Fibroblast of skin of back (primary cell): ENCODE measurements around the gene SUPT6H. TPM values are rescaled to one million over a fixed set of nuclear protein-coding genes. Genes with fewer than 3 reads are reported as not detected.

Experiments used
- DNase-seq: peaks from one replicate; pipeline ENCODE4 v3.0.0-alpha.2; 2013
- polyA plus RNA-seq, 2 experiments: library from polyadenylated mRNA; unstranded; fragments of 120-200 nt; gene quantifications; one replicate each; pipeline ENCODE4 v1.2.1, GENCODE V29; 2013; ENCODE audit not compliant: insufficient read length in 2 of 2

SUPT6H gene
- polyA plus RNA-seq (2013, experiment 1 of 2; ENCODE audit: insufficient read length): 62.3 TPM
- polyA plus RNA-seq (2013, experiment 2 of 2; ENCODE audit: insufficient read length): 44.2 TPM

DNA sequence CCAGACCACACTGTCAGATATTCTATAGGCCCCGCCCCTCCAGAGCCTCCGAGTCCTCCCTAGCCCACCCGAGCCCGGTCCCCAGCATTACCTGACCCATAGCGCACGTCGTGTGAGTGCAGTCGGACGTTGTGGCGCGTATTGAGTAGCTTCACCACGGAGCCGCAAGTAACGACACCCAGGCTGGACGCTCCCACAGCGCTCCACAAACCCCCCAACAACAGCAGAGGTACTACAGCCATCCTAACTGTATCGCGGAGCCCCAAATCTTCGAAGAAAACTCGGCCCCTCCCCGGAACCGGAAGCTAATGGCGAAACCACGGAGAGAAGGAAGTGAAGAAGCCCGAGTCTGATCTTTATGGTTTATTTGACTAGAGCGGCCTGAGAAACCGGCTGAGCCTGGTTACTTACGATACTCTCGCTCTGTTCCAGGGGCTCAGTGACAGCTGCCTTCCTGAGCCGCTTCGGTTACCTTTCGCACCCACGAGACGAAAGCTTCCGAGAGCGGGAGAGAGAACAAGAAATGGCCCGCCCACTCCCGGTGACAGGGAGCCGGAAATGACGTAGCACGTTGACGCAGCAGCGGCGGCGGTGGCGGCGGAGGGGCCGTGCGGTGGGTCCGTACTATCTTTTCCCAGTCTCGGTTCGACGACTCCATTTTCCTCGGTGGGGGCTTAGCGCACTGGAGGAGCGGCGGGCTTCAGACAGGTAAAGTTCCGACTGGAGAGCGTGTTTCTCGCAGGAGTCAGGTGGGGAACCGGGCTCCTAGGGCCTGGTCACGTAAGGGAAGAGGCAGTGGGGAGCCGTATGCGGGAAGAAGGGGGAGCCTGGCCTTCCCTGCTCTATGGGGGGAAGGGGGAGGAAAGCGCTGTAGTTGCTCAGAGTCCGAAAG, at the start of gene SUPT6H, which contains the start of gene SDF2:
SUPT6H (plus strand) TSS at position 571 of the 892 bp plus-strand sequence. CDS start 11,197 bp downstream, outside the sequence.
SDF2 (minus strand) TSS at position 272 of the 892 bp plus-strand sequence; CDS start at position 242, 30 bp downstream.
- DNase-seq: peak; percentile 85

DNA sequence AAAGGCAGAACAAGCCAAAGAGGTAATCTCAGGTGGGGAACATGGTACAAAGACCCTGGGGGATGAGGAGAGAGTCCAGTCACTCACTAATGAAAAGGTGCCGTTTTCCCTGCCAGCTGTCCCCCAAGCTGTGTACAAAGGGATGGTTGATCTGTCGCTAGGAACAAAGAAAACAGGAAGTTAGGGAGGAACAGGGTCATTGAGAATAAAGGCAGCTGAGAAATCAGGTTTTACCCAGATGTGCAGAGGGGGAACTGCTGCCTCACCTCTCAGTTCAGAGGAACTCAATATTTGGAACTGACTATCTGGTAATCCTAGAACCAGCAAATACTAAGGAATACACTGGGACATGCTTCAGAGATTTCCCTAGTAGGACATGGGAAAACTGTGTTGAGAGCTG, 49.5 kb upstream of the SUPT6H start:
- DNase-seq: no peak

DNA sequence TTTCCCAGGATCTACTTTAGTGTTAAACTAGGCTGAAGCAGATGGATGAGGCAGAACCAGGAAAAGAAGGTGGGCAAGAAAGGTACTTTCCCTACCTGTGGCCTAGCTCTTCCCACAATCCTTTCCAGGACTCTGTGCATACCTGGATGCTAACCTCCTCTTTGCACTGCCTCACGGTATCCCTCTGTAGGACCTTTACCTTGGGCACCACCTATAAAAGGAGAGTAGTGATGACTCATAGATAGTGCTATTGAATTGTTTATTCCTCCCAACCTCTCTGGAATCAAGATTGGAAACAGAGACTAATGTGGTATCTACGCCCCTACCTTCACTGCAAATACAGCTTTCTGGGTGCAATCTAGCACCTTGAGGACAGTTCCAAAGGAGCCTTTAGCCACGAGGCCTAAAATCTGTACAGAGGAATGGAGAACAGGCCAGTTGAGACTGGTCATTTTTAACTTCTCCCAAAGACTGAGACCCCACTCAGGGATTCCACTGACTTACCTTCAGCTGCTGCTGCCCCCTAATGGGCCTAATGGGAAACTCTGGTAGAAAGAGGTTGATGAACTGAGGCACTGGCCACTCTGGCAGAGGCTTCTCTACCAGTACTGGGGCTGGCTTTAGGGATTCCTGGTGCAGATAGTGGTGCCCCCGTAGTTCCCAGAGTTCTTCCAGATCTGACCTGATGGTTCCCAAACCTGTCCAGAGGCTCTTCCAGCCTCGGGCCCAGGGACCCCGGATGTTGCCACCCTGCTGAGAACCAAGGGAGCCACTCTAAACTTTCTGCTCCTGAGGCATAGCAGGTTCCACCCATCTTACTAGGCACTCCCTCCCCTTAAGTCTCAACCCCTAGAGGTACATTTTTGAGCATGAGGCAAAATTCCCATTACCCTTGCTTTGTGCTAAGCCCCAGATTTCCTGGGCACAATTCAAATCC, 48.8 kb upstream of the SUPT6H start:
- DNase-seq: peak; percentile 41

DNA sequence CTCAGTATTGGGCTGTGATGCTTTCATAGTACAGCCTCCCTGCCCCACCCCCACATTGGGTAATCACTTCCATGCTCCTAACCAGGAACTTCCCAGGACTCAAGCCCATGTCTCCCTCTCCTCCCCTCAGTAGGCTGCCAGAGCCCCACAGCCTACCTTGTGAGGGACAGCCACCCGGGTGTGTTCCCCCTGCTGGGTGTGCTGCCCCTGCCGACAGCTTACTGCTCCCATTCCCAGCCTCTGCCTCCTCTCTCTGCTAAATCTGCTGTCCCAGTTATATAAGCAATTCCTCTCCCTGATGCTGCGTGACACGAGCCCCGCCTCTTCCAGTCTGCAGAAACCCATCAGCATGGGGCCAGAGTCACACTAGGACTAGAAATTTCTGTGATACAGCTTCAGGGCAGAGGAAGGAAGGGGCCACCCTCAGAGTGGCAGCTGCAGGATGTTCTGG, 48.0 kb upstream of the SUPT6H start, which contains the start of gene RSKR:
RSKR (minus strand) TSS at position 255 of the 451 bp plus-strand sequence; CDS start at position 231, 24 bp downstream.
- no peak for DNase-seq

DNA sequence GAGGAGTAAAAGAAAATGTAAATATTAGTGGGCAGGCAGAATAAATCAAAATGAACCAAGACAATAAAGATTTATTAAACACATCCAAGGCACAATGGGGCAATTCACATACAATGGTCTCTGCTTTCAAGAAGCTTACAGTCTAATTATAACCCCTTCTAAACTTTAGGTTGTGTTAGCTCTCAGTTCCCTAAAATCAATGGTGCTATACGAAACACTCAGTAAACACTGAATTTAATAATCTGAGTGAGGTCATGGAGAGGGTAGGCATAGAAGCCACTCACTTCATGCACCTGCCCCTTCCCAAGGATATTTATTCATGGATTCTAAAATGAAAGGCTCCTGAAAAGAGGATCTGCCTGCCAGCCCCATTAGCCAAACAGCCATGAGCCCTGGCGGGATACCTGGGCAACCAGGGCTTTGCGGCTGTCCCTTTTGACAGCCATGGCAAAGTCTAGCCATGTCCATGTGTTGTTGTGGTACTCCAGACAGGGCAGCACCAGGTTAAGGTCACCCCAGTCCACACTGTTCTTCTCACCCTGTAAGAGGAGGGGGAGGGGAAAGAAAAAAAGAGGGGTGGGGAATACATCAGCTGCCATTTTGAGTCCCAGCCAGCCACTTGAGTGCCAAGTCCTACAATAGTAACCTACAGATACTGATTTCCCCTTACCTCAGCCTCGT, 46.6 kb upstream of the SUPT6H start:
- no peak for DNase-seq

DNA sequence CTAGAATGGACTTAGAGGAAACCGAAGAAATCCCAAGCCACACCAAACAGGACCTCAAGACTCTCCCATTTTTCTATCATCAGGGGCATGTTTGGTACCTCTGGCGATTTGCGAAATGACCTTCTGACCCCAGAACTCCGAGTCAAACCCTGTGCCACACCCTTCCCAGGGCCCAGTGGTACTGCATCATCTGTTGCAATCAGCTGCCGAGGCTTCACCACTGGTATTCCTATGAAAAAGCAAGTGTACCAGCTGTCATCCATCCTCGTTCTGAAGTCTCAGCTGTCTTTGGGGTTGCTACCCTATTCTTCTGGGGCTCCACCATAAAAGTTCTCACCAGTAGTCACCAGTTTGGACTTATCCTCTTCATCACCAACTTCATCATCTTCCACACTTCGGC, 45.7 kb upstream of the SUPT6H start:
- DNase-seq: no peak

DNA sequence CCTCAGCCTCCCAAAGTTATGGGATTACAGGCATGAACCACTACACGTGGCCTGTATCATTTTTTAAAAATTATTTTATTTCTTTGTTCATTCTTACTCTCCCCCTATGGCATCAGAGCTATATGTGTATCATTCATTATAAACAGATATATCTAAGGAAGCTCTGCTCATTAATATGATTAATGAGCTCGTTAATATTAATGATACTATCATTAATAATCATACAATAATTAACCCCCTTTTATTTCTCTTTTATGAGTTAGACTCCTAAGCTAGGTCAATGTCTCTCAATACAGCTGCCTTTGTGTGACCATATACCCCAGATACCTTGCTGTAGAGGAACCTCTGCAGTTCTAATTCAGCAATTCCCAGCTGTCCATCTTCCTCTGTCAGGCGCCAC, 43.5 kb upstream of the SUPT6H start:
- no peak for DNase-seq

DNA sequence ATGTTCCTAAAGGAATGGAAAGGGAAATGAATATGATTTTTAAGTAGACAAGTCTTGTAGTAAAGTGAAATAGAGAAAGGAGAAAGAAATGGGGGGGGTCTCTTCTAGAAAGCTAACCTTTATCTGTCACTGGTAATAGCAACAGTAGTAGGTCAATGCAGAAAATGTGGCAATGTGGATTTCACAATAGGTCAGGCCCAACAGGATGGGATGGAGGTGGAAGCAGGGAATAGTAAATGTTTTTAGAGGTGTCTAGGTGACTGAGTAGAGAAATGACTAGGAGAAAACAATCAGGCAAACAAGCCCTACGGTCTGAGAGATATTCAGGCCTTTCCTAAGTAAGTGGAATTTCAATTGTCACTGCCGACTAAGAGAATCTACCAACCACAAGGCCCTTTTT, 42.0 kb upstream of the SUPT6H start:
- DNase-seq: no peak

DNA sequence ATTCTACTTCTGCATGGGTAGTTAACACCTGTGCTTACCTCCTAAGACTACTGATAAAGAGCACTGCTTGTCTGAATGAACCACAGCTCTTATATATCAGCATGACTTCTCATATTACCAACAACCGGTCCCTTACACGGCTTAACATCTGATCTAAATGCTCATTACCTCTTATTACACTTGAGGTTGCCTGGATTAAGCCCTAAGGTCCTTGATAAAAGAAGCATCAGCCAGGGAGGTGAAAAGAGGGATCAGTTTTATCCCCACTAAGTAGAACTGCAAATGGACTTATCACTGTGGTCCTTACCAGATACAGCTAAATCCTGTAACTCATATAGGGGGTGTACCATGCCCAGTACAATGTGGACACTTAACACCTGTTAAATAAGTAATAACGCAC, 39.8 kb upstream of the SUPT6H start:
- DNase-seq: no peak

DNA sequence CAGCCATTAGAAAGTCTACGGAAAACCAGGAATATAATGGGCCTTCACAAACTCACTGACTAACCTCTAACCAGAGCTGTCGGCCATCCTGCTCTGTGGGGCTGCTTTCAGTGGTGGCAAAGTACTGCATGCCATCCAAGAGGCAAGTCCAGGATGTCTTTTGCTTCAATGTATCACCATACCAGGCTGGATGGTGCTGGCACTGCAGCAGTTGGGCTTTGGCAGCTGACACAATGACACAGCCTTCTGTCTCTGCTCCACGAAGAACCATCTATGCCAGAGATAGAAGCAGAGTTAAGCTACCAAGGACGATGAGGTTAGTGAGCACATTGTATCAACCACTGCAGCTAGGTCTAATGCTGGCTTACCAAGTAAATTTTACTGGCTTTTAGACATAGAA, 38.3 kb upstream of the SUPT6H start:
- no peak for DNase-seq

DNA sequence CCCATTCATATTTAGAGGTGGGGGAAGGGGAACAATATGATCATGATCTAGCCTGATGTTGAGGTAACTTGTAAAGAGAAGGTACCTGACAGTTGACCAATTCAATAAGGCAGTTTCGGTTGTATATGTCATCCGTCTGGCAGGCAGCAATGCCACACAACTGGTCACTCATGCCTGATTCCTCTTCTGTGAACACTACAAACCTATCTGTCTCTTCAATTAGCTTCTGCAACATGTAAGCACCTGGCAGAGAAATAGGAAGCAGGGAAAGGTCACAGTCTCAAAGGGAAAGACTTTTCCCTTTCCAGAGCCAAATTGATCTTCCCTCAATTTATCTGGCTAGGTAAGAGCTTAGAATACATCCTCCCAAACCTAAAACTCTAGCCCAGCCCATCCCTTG, 37.9 kb upstream of the SUPT6H start:
- no peak for DNase-seq

DNA sequence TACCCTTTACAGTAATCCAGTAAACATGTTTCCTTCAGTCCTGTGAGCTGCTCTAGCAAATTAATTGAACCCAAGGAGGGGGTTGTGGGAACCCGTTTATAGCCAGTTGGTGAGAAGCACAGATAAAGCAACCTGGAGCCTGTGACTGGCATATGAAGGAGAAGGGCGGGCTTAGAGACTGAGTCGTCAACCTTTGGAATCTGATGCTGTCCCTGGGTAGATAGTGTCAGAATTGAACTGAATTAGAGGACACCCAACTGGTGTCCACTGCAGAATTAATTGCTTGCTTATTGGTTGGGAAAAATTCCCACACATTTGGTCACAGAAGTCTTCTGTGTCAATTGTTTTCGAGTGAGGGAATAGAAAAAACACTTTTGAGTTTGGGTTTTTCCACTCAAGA, 35.2 kb upstream of the SUPT6H start:
- no peak for DNase-seq

DNA sequence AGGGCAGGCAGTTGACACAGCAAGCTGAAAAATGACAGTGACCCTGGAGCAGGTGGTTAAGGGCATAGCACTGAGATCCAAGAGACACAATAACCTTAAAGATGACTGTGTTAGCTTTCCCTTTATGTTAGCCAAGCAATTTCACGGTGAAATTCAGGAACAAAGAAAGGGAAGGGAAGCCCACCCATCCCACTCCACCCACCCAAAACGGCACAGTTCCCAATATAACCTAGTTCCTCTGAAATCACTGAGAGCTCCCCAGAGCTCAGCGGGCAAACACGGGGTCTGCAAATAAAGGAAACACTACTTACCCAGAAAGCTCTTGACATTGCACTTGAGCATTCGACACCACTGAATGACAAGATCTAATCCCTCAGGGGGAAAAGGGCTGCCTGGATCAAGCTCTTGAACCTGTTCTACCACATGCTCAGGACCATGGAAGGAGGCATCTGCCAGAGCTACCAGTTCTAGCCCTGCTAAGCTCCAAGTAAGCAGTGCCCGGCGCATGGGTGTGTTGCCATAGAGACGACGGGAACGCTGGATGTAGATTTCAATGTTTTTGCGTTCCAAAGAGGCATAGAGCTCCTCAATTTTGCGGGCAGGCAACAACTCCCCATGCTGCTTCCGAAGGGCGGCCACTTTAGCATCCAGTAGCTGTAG, 27.7 kb upstream of the SUPT6H start:
- no peak for DNase-seq

DNA sequence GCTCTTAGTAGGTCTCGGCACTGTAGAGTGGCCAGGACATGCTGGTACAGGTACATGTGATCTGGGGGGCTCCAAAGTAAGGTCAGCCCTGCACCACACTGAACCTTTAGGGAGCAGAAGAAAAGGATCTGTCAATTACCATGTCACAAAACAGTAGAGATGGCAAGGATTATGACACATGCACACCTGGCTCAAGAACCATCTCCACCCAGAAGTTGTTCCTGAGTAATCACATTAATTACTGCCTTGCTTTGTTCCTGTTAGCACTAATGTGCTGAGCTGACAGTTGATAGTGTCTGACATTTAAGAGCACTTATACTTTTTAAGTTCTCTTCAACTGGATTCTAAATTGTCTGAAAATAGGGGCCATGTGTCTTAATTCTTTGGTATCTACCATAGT, 26.5 kb upstream of the SUPT6H start:
- DNase-seq: no peak

DNA sequence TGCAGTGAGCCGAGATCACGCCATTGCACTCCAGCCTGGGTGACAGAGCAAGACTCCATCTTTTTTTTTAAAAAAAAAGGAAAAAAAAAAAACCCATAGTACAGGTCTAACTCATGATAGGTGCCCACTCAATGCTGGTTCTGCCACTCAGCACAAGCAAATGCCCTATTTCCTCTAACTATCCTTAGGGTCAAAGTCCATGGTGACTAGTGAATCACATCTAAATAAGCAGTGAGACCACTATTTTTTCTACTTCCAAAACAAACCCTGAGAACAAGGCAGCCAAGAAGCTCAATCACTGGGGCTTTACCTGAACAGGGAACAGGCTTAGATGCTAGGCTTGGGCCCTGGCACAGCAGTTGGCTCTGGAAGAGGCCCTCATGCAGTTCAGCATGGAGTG, 20.4 kb upstream of the SUPT6H start:
- no peak for DNase-seq

DNA sequence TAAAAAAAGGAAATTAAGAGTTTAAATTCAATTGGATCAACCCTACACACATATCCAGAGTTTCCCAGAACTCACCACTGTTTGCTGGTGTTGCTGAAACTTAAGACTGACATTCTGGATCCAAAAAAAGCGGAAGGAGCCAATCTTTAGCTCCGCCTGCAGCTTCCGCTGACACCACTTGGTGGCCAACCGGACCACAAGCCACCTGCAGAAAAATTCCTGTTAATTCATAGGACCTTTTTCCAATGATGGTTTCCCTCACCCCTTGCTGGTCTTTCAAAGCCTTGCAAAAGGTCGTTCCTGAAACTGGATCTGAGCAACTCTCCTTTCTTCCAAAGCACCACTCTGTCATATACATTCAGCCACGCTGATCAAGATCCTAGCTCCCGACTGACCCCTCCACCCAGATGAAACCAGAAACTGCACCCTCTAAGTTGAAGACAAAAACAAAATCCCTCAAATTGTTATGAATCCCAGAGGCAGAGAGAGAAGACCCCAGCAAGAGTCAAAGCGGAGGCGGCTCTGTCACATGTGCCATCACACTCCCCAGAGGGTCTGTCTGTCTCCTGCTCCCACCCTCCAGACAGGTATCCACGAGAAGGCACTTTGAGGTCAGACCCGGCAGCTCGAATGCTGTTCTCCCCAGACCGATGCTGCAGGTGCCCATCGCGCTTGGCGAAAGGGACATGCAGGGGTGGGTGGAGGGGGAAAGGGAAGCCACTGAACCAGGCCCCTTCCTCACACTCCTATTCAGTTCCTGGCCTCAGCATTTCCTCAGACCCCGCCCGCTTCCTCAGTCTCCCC, 17.8 kb upstream of the SUPT6H start:
- DNase-seq: peak; percentile 58

DNA sequence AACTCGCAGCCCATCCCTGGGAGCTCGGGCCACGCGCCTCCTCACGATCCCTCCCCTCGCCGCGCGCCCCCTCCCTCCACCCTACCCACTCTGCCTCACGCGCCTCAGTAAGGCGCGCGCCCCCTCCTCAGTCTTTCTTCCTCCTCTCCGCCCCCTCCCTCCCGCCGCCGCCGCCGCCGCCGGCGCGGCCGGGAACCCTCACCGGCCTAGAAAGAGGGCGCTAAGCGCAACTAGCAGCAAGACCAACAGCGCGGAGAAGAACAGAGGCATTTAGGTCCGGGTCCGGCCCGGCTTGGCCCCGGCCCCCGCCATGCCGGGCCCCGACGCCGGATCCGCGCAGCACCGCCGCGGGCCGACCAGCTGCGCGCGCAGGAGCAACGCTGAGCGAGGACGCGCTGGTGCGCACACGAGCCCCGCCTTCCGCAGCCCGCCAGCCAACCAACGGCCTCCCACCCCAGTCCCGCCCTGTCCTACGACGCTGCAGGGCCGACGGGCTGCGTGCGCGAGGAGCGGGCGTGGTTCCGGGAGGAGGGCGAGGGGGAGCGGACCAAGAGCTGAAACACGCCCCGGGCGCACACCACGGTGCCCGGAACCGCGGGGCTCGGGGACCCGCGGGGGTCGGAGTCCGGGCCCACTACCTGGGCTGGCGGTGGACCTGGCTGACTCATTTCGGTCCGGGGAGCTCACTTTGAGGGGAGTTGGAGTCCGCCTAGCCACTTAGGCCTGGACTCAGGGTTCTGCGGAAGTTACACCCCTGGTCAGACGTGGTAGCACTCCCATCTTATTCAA, 17.0 kb upstream of the SUPT6H start, which contains the start of gene BLTP2:
BLTP2 (minus strand) TSS at position 372 of the 789 bp plus-strand sequence; CDS start at position 270, 102 bp downstream.
- DNase-seq: peak; percentile 95

DNA sequence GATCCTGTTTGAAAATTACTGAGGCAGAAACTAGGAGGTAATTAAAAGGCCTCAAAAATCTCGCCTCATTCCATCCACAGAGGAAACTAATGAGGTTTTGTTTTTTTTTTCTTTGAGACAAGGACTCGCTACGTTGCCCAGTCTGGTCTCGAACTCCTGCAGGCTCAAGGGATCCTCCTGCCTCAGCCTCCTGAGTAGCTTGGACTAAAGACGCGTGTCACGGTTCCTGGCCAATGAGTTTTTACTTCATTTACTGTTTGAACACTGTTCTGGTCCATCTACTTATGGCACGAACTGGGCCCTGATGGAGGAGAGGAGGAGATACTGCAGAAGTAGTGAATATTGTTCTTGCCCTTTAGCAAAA, 16.4 kb upstream of the SUPT6H start:
- no peak for DNase-seq

DNA sequence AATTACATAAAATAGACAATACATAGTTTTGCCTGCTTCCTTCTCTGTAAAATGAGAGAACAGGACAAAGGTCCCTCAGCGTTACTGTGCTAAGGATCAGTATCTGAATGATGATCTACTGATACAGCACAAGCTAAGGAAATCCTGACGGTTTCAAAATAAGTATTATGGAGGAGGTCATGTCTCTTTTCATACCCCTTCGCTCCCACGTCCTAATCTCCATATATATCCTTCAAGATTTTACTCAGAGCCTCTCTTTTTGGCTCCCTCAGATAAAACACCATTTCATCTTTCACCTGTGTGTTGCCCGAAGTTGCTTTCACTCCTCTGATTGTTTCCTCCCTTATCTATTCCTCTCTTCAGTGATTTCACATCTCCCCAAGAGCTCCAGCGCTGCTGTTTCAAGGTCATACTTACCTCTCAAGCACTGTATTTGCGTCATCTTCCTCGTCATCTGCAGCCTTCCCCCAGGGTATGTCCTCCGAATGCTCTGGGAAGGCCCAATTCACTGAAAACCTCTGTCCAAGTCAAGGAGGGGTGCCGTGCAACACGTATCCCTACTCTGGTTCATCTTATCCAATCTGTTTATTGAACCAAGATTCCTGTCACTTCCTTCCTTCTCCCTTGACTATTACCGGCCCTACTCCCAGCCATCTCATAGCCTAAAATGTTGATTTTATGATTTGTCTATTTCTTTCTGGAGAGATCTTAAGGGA, 15.8 kb upstream of the SUPT6H start:
- no peak for DNase-seq
